Measurements from ENCODE around the gene GALNT16. TPM values are rescaled to one million over a fixed set of nuclear protein-coding genes. Genes with fewer than 3 reads are reported as not detected.
"Not testable (repeated sequence)": the region's sequence is repeated elsewhere in the genome, so short reads cannot be mapped to it uniquely, and the experiment has no call there.

The GALNT16 gene
- total RNA-seq, 2 experiments from 2014 or later, result not detected

DNA sequence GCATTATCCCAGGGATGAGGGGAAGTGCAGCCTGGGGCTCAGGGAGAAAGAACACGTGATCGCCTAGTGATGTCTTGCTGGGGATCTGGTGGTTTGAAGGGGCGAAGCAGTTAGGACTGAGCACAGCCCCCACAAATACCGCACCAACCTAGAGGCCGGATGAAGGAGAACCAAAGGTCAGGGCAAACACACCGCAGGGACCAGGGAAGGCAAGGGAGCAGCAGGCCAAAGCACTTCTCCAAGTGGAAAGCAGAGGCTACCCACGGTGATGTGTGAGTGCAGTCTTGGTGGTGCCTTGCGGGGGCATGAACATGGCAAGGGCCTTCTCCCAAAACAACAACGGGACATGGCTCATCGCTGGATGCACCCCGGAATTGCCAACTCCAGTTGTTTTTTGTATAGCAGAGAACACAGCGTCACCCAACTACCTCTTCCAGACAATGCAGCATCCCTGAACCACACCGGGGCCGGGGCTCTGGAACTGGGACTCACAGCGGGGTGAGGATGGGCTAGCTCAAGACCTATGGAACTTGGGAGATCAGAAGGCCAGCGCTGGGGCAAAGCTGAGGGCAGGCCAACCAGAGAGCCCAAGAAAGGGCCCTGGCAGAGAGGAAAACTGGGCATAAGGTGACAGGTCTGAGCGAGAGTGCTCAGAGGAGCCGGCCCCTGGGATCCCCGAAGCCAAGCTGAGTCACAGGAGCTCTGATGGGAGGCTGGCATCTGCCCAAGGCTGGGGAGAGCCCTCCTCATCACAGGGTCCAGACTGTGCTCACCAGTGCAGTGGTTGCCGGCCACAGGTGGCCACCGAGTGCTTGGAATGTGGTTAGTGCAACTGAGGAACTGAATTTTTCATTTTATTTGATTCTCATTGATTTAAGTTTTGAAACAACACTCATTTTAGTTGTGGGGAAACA lies 11.1 kb downstream of the GALNT16 start:
- TF ChIP-seq, protein P1, sequence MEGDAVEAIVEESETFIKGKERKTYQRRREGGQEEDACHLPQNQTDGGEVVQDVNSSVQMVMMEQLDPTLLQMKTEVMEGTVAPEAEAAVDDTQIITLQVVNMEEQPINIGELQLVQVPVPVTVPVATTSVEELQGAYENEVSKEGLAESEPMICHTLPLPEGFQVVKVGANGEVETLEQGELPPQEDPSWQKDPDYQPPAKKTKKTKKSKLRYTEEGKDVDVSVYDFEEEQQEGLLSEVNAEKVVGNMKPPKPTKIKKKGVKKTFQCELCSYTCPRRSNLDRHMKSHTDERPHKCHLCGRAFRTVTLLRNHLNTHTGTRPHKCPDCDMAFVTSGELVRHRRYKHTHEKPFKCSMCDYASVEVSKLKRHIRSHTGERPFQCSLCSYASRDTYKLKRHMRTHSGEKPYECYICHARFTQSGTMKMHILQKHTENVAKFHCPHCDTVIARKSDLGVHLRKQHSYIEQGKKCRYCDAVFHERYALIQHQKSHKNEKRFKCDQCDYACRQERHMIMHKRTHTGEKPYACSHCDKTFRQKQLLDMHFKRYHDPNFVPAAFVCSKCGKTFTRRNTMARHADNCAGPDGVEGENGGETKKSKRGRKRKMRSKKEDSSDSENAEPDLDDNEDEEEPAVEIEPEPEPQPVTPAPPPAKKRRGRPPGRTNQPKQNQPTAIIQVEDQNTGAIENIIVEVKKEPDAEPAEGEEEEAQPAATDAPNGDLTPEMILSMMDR (IDR thresholded peaks at IDR 0.05), result no peak
- CTCF ChIA-PET, result no interaction called here
- H3K36me3 ChIP-seq (ENCODE audit: insufficient read depth, low read length), result no peaks in the 10 kb centered on the region
- H3K27me3 Mint-ChIP-seq, result peaks cover 17% of the 10 kb centered on the region
- no peak for DNase-seq
- H3K27ac Mint-ChIP-seq, result no peak overlapping the region
- no peak overlapping the region for H3K4me3 Mint-ChIP-seq
- POLR2A ChIA-PET, result no interaction called here
- H3K9me3 ChIP-seq (ENCODE audit: control insufficient read depth in 1 of 2, insufficient read depth in 1 of 2, low read length in 2 of 2), result no peaks in the 10 kb centered on the region
- H3K36me3 Mint-ChIP-seq (ENCODE audit: low read depth), result no peaks in the 10 kb centered on the region
- no peak for ATAC-seq (ENCODE audit: poor library complexity)
- H3K27ac ChIP-seq (ENCODE audit: low read depth in 1 of 2, low read length in 2 of 2), result no peak overlapping the region
- no peak overlapping the region for H3K4me3 ChIP-seq (ENCODE audit: low read length)
- intact Hi-C loops (cut with DNase I, micrococcal nuclease), result no loop called here
- no peaks in the 10 kb centered on the region for H3K4me1 ChIP-seq (ENCODE audit: insufficient read depth, low read length)
- H3K9me3 Mint-ChIP-seq, result no peaks in the 10 kb centered on the region
- peaks cover 0 to 4% of the 10 kb centered on the region in 2 experiments for H3K27me3 ChIP-seq (ENCODE audit: control insufficient read depth in 1 of 2, insufficient read depth in 2 of 2, low read length in 2 of 2)
- no peaks in the 10 kb centered on the region for H3K4me1 Mint-ChIP-seq (ENCODE audit: low read depth)

DNA sequence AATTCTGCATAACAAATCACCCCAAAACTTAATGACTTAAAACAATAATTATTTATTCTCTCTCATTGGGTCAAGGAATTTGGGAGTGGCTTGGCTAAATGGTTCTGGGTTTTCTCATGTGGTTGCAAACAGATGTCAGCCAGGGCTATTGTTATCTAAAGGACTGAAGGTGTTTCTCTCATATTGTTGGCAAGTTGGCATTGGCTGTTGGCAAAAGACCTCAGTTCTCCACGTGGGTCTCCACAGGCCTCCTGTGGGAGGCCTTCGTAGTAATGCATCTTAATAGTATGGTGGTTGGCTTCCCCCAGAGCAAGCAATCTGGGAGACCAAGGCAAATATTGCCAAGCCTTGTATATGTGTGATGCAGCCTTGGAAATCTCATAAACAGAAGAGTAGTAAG lies 14.4 kb downstream of the GALNT16 start:
- Mint-ChIP-seq H3K4me3 (no peak overlapping the region), H3K9me3 (peaks cover 2% of the 10 kb centered on the region), H3K36me3 (ENCODE audit: low read depth) (no peaks in the 10 kb centered on the region), H3K27ac (no peak overlapping the region), H3K4me1 (ENCODE audit: low read depth) (no peaks in the 10 kb centered on the region), H3K27me3 (peaks cover 18% of the 10 kb centered on the region)
- ATAC-seq (ENCODE audit: poor library complexity) (no peak), DNase-seq (no peak)
- POLR2A ChIA-PET, result no interaction called here
- intact Hi-C loops (cut with DNase I, micrococcal nuclease), result no loop called here
- CTCF ChIA-PET, result no interaction called here
- H3K9me3 ChIP-seq (ENCODE audit: control insufficient read depth in 1 of 2, insufficient read depth in 1 of 2, low read length in 2 of 2), result peaks cover 0 to 4% of the 10 kb centered on the region in 2 experiments
- H3K4me1 ChIP-seq (ENCODE audit: insufficient read depth, low read length), result no peaks in the 10 kb centered on the region
- H3K27ac ChIP-seq (ENCODE audit: low read depth in 1 of 2, low read length in 2 of 2), result no peak overlapping the region
- H3K4me3 ChIP-seq (ENCODE audit: low read length), result no peak overlapping the region
- peaks cover 0 to 4% of the 10 kb centered on the region in 2 experiments for H3K27me3 ChIP-seq (ENCODE audit: control insufficient read depth in 1 of 2, insufficient read depth in 2 of 2, low read length in 2 of 2)
- TF ChIP-seq, protein P1 (IDR thresholded peaks at IDR 0.05), result no peak
- no peaks in the 10 kb centered on the region for H3K36me3 ChIP-seq (ENCODE audit: insufficient read depth, low read length)

DNA sequence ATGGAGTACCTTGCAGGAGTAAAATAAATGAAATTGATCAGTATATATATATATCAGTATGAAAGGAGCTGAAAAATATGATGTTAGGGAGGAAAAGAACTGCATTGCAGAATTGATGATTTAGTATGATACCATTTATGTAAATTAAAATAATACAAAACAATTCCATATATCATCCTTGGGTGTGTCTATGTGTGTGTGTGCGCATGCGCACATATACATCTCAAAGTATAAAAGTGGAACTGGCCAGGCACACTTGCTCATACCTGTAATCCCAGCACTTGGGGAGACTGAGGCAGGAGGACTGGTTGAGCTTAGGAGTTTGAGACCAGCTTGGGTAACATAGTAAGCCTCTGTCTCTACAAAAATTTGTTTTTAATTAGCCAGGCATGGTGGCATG lies 15.4 kb downstream of the GALNT16 start:
- no peak for ATAC-seq (ENCODE audit: poor library complexity)
- Histone ChIP-seq H3K4me1 (ENCODE audit: insufficient read depth, low read length) (no peaks in the 10 kb centered on the region), H3K36me3 (ENCODE audit: insufficient read depth, low read length) (no peaks in the 10 kb centered on the region), H3K27me3 (ENCODE audit: control insufficient read depth in 1 of 2, insufficient read depth in 2 of 2, low read length in 2 of 2) (peaks cover 0 to 4% of the 10 kb centered on the region in 2 experiments), H3K9me3 (ENCODE audit: control insufficient read depth in 1 of 2, insufficient read depth in 1 of 2, low read length in 2 of 2) (peaks cover 0 to 4% of the 10 kb centered on the region in 2 experiments), H3K4me3 (ENCODE audit: low read length) (no peak overlapping the region), H3K27ac (ENCODE audit: low read depth in 1 of 2, low read length in 2 of 2) (no peak overlapping the region)
- POLR2A ChIA-PET, result no interaction called here
- H3K27me3 Mint-ChIP-seq, result peaks cover 18% of the 10 kb centered on the region
- no peaks in the 10 kb centered on the region for H3K36me3 Mint-ChIP-seq (ENCODE audit: low read depth)
- intact Hi-C loops (cut with DNase I, micrococcal nuclease), result no loop called here
- no peak for DNase-seq
- peaks cover 2% of the 10 kb centered on the region for H3K9me3 Mint-ChIP-seq
- H3K27ac Mint-ChIP-seq, result no peak overlapping the region
- TF ChIP-seq, protein P1 (IDR thresholded peaks at IDR 0.05), result no peak
- CTCF ChIA-PET, result no interaction called here
- no peaks in the 10 kb centered on the region for H3K4me1 Mint-ChIP-seq (ENCODE audit: low read depth)
- H3K4me3 Mint-ChIP-seq, result no peak overlapping the region

DNA sequence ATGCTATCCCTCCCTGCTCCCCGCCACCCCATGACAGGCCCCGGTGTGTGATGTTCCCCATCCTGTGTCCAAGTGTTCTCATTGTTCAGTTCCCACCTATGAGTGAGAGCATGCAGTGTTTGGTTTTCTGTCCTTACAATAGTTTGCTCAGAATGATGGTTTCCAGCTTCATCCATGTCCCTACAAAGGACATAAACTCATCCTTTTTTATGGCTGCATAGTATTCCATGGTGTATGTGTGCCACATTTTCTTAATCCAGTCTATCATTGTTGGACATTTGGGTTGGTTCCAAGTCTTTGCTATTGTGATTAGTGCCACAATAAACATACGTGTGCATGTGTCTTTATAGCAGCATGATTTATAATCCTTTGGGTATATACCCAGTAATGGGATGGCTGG lies 17.4 kb downstream of the GALNT16 start:
- POLR2A ChIA-PET; H3K4me1 ChIP-seq (ENCODE audit: insufficient read depth, low read length); H3K36me3 ChIP-seq (ENCODE audit: insufficient read depth, low read length); H3K4me3 Mint-ChIP-seq; H3K27me3 ChIP-seq (ENCODE audit: control insufficient read depth in 1 of 2, insufficient read depth in 2 of 2, low read length in 2 of 2); CTCF ChIA-PET; H3K4me3 ChIP-seq (ENCODE audit: low read length); H3K4me1 Mint-ChIP-seq (ENCODE audit: low read depth); intact Hi-C loops (cut with DNase I, micrococcal nuclease); H3K27ac Mint-ChIP-seq; H3K36me3 Mint-ChIP-seq (ENCODE audit: low read depth); DNase-seq; H3K27ac ChIP-seq (ENCODE audit: low read depth in 1 of 2, low read length in 2 of 2); H3K9me3 Mint-ChIP-seq; H3K9me3 ChIP-seq (ENCODE audit: control insufficient read depth in 1 of 2, insufficient read depth in 1 of 2, low read length in 2 of 2); ATAC-seq (ENCODE audit: poor library complexity): not testable (repeated sequence)
- H3K27me3 Mint-ChIP-seq, result peaks cover 18% of the 10 kb centered on the region

Measured in CD4-positive, alpha-beta T cell (primary cell).